Measurements from ENCODE around the gene RPN1.
A peak's percentile ranks its signal among the peaks of the same experiment; 100 is the strongest.

RPN1 gene

GRCh38 chr3:128648940-128649663, 1.5 kb downstream of the RPN1 start:
- no peak for DNase-seq

- no peak for DNase-seq
Observed at GRCh38 chr3:128648402-128648801, 2.2 kb downstream of the RPN1 start.

- no peak for DNase-seq
Observed at GRCh38 chr3:128647307-128647706, 3.3 kb downstream of the RPN1 start.

GRCh38 chr3:128634075-128634611, 16.5 kb downstream of the RPN1 start:
- no peak for DNase-seq

- no peak for DNase-seq
Observed at GRCh38 chr3:128632301-128632700, 18.3 kb downstream of the RPN1 start.

GRCh38 chr3:128629936-128630335, 20.7 kb downstream of the RPN1 start:
- DNase-seq: no peak

DNA sequence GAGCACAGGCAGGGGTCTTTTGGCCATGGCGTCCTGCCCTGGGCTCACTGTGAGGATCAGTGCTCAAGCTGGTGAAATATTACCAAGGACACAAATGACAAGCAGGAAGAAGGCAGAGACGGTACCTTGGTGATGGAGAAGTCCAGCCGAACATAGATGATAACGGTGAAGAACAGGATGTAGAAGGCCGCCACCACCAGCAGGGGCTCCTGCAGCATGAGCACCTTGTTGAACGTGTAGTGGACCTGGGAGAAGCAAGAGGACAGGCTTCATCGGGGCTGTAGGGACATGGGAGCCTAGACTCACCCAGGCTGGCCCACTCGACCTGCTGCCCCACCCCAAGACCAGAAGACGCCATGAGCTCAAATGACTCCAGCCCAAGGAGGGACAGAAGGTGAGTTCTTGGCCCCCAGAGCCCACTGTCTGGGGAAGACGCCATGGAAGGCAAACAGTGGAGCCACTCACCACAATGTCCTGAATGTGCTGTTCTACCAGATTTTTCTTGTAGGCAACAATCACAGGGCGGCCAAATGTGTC, 25.1 kb downstream of the RPN1 start:
- no peak for DNase-seq

GRCh38 chr3:128624526-128625138, 26.0 kb downstream of the RPN1 start:
- DNase-seq: no peak

GRCh38 chr3:128623762-128624176, 26.8 kb downstream of the RPN1 start:
- no peak for DNase-seq

- DNase-seq: no peak
Observed at GRCh38 chr3:128621931-128622330, 28.7 kb downstream of the RPN1 start.

DNA sequence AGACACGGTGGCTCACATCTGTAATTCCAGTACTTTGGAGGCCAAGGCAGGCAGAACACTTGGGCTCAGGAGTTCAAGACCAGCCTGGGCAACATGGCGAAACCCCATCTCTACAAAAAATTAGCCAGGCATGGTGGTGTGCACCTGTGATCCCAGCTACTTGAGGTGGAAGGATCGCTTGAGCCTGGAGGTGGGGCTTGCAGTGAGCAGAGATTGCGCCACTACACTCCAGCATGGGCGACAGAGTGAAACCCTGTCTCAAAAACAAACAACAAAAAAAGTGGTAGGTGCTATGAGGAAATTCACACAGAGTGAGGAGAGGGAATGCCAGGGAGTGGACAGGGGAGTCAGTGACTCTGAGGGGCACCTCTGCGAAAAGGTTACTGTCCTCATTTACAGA, 29.4 kb downstream of the RPN1 start:
- no peak for DNase-seq

DNA sequence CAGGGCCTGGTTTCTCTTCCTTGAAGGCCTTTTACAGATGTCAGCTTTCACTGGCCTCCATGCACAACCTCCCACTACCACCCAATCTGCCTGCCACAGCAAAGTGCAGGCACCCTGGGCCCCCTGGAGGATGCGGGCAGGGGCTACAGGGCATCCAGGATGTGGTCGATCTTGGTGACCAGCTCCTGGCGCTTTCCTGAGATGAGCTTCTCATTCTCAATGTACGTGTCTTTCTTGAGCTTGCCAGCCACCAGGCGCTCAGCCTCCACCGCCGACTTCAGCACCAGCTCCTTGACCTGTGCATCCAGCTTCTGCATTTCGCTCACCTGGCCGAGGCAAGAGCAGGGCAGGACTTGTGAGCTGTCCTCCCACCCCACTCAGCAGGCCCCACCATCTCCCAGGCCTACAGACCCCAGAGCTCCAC, 30.3 kb downstream of the RPN1 start:
- peak in 1 of 2 experiments; percentile 43 for DNase-seq

DNA sequence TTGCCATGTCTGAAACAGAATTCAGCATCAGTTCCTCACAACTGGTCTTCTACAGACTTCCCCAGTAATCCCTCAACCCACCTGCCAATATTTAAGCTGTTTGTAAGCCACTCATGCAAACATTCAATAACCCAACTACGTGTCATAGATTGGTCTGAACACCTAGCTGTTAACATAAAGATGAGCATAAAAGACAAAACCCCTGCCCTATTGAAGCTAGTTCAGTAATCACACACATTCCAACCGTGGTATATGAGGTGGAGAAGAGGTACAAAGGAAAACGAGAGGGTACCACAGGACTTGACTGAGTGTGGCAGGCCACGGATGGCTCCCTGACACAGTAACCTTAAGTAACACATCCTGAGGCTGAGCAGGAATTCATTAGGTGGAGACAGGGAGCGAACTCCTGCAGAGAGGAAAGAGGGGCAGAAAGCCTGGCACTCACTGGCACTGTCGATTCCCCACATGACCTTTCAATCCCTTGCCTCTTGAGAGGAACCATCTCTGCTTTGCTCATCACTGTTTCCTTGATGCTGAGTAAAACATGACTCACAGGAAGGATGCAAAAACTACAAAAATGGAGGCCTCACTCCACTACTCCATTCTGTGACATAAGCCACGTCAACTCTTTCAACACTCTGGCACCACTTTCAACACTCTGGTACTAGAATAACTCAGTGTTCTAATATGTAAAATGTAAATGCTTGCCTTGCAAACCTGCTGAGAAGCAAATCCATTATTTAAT, 31.3 kb downstream of the RPN1 start:
- peak in 1 of 2 experiments; percentile 24 for DNase-seq

GRCh38 chr3:128618398-128618726, 32.3 kb downstream of the RPN1 start:
- no peak for DNase-seq

DNA sequence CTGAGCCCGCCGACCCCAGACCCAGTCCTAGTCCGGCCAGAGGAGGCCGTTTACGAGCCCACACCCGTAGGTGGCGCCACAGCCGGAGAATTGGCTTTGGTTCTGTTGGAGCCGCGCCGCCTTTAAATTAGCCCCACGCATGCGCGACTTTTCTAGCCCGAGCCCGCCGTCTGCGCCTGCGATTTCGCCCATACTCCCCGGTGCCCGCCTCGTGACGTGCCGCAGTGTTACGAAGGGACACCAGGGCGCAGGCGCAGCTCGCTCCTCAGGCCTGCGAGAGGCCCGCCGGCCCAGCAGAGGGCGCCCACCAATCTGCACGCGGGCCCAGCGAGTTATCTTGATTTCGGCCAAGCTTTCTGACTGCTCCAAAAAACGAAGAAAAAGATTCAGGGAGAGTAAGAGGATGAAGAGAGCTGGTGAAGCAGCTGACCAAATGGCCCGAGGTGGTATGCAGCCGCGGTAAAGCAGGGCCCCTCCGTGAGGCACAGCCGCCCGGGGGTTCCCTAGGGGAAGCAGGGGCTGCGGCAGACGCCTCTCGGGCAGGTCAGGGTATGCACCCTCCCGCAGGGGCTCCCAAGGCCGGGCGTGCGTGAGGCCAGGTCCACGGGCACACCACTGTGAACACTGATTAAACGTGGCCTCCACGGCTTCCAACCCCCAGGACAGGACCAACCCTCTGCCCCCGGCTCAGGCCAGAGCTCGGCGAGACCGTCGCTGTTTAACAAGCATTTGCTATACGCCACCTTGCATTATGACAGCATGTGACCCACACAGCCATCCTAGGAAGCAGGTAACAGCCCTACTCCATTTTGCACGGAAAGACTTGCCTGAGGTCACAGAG, 32.8 kb downstream of the RPN1 start:
- DNase-seq: peak; percentile 98 to 99

DNA sequence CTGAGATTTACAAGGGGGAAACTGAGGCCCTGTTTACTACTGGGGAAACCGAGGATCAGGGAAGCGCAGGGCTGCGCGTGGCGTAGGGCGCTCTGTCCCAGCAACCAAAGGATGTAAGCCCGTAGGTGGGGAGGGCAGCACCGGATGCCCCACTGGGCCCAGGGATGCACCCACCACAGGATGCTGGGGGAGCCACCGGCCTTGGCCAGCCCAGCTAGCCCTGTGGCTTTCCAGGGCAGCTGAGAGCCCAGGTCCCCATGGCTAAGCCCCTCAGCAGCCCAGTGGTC, 33.4 kb downstream of the RPN1 start:
- no peak for DNase-seq

GRCh38 chr3:128616516-128617269, 33.9 kb downstream of the RPN1 start:
- no peak for DNase-seq

- no peak for DNase-seq
Observed at GRCh38 chr3:128614076-128614475, 36.5 kb downstream of the RPN1 start.

DNA sequence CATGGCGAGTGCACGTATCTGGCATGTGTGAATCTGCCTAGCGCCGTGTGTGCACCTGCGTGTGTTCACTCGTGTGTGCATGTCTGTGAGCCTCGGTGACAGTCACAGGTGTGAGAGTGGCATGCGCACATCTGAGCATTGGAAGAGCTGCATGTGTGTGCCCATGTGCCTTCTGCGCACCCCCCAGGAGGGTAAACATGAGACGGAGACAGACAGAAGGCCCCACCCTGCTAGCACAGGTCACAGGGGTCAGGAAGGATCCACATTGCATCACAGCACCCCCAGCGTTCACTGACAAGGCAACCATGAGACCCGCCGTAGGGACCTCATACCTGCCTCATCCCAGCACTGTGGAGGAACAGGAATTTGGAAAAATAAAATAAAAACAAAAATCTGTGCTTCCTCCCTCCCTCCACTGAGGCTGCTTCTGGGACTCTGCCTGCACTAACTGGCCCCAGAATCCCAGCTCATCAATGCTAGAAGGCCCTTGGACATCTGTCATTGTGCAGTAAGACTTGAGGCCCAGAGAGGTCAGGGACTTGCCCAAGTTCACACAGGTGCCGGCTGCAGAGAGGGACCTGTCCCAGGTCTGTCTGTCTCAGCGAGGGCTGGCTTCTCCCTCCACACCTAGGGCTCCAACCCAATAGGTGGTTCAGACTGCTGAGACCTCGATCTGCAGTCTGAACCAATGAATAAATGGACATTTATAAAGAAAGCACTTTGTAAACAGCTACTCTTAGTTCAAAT, 37.4 kb downstream of the RPN1 start:
- no peak for DNase-seq

DNA sequence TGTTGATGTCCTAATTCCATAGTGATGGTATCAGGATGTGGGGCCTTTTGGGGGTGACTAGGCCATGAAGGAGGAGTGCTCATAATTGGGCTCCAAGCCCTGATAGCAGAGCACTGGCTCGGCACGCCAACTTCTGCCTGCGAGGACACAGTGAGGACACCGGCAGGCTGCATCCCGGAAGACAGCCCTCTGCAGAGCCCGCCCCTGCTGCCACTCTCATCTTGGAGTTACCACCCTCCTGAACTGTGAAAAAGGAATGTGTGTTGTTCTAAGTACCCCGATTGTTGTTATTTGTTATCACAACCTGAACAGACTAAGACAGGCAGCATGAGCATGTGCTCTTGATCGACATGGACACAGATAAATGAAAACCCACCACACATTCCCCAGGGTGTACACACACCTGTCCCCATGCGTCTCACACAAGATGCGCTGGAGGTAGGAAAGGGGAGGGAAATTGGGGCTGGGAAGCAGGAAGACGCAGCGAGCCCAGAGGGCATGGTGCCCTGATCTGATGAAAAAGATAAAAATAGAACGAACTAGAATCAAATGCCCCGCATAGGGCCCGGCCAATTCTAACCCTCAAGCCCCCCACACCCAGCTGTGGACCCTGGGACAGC, 40.1 kb downstream of the RPN1 start:
- DNase-seq: no peak

DNA sequence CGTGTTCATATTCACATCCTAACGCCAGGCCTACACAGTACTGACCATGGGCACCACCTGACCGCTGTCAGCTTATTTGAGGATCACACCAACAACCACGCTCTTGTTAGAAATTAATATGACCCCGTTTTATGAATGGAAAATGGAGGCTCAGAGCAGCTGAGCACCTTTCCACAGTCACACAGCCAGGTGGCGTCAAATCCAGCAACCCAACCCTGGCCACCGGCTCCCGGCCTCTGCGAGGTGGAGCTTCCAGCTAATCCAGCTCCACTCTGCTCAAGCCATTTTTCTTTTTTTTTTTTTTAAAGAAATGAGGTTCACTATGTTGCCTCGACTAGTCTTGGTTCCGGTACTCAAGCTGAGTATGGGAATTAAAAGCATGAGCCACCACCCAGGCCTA, 41.3 kb downstream of the RPN1 start:
- no peak for DNase-seq
